Measurements from ENCODE around the gene FUT8. TPM values are rescaled to one million over a fixed set of nuclear protein-coding genes. Genes with fewer than 3 reads are reported as not detected.

The FUT8 gene
- polyA plus RNA-seq, 1 of the 3 experiments (the other 2 are of a cell fraction) = 31.7 TPM

- no peaks in the 10 kb centered on the region for H3K36me3 ChIP-seq (replicated peaks in 1 of 2; ENCODE audit: control insufficient read depth in 1 of 2, insufficient read depth in 2 of 2, low read length in 1 of 2)
- DNase-seq = no peak
- H2AFZ ChIP-seq (ENCODE audit: low read depth) = no peak overlapping the region
- ChIA-PET CTCF (no interaction called here), POLR2A (no interaction called here)
- no peaks in the 10 kb centered on the region for H3K4me1 ChIP-seq (ENCODE audit: control insufficient read depth in 1 of 2, insufficient read depth in 2 of 2, low read depth in 1 of 2, low read length in 1 of 2)
- TF ChIP-seq NRF1 (IDR thresholded peaks at IDR 0.05; ENCODE audit: low read depth, low read length) (no peak), SMC3 (IDR thresholded peaks at IDR 0.05; ENCODE audit: low read depth, low read length) (no peak), RAD21 (IDR thresholded peaks at IDR 0.05; ENCODE audit: low read length) (no peak), SIN3A (IDR thresholded peaks at IDR 0.05; ENCODE audit: borderline replicate concordance, low read depth, low read length) (no peak), FOSL2 (IDR thresholded peaks at IDR 0.05; ENCODE audit: borderline replicate concordance, low read depth) (no peak), ZBTB33 (IDR thresholded peaks at IDR 0.05; ENCODE audit: borderline replicate concordance, low read depth) (no peak), FOXJ3 (CRISPR knock-in tag; IDR thresholded peaks at IDR 0.05) (no peak), CHD2 (IDR thresholded peaks at IDR 0.05; ENCODE audit: low read length, partially characterized antibody) (no peak), TAF1 (IDR thresholded peaks at IDR 0.05; ENCODE audit: borderline replicate concordance, low read depth, low read length) (no peak), RFX5 (IDR thresholded peaks at IDR 0.05; ENCODE audit: low read length) (no peak)
- H3K4me3 ChIP-seq (ENCODE audit: low read depth in 2 of 2, low read length in 1 of 2) = no peak overlapping the region
- peaks cover 6% of the 10 kb centered on the region for H3F3A ChIP-seq (replicated peaks; ENCODE audit: insufficient read depth)
- peaks cover 18% of the 10 kb centered on the region for H4K20me1 ChIP-seq (ENCODE audit: insufficient read depth)
- H3K79me2 ChIP-seq (ENCODE audit: insufficient read depth) = peaks cover 91% of the 10 kb centered on the region
- H3K27me3 ChIP-seq (ENCODE audit: insufficient read depth) = no peaks in the 10 kb centered on the region
- H3K4me2 ChIP-seq = no peak overlapping the region
- H3K27ac ChIP-seq (ENCODE audit: low read depth in 2 of 2, low read length in 1 of 2) = no peak overlapping the region
- 95% methylated on average over 3 of the region's 3 CpGs for WGBS (ENCODE audit: low lambda C conversion rate)
- no peaks in the 10 kb centered on the region for H3K9me3 ChIP-seq
- H3K9me2 ChIP-seq = no peaks in the 10 kb centered on the region
- no peak overlapping the region for H3K9ac ChIP-seq
Observed at GRCh38 chr14:65503771-65504170, 91.2 kb downstream of the FUT8 start.

- Histone ChIP-seq H3K9me3 (no peaks in the 10 kb centered on the region), H3K27me3 (ENCODE audit: insufficient read depth) (no peaks in the 10 kb centered on the region), H3K4me1 (ENCODE audit: control insufficient read depth in 1 of 2, insufficient read depth in 2 of 2, low read depth in 1 of 2, low read length in 1 of 2) (no peaks in the 10 kb centered on the region), H3K9me2 (no peaks in the 10 kb centered on the region), H3K9ac (no peak overlapping the region), H2AFZ (ENCODE audit: low read depth) (no peak overlapping the region), H3K79me2 (ENCODE audit: insufficient read depth) (peaks cover 91% of the 10 kb centered on the region), H3K36me3 (replicated peaks in 1 of 2; ENCODE audit: control insufficient read depth in 1 of 2, insufficient read depth in 2 of 2, low read length in 1 of 2) (no peaks in the 10 kb centered on the region), H3F3A (replicated peaks; ENCODE audit: insufficient read depth) (peaks cover 11% of the 10 kb centered on the region), H3K4me2 (no peak overlapping the region), H3K27ac (ENCODE audit: low read depth in 2 of 2, low read length in 1 of 2) (no peak overlapping the region), H4K20me1 (ENCODE audit: insufficient read depth) (peaks cover 18% of the 10 kb centered on the region), H3K4me3 (ENCODE audit: low read depth in 2 of 2, low read length in 1 of 2) (no peak overlapping the region)
- POLR2A ChIA-PET = no interaction called here
- CTCF ChIA-PET = no interaction called here
- no peak for DNase-seq
- WGBS (ENCODE audit: low lambda C conversion rate) = 97% methylated on average over 6 of the region's 6 CpGs
- TF ChIP-seq TCF12 (IDR thresholded peaks at IDR 0.05) (no peak), FOXJ3 (CRISPR knock-in tag; IDR thresholded peaks at IDR 0.05) (no peak), REST (IDR thresholded peaks at IDR 0.05; ENCODE audit: low read depth, low read length) (no peak), MAX (IDR thresholded peaks at IDR 0.05; ENCODE audit: low read depth) (no peak), ZBTB33 (IDR thresholded peaks at IDR 0.05; ENCODE audit: borderline replicate concordance, low read depth) (no peak), TEAD4 (IDR thresholded peaks at IDR 0.05; ENCODE audit: borderline replicate concordance, insufficient read depth) (no peak), NRF1 (IDR thresholded peaks at IDR 0.05; ENCODE audit: low read depth, low read length) (no peak), TAF1 (IDR thresholded peaks at IDR 0.05; ENCODE audit: borderline replicate concordance, low read depth, low read length) (no peak), ELF1 (IDR thresholded peaks at IDR 0.05) (no peak), EP300 (IDR thresholded peaks at IDR 0.05; ENCODE audit: borderline replicate concordance in 1 of 2, low read depth in 1 of 2, low read length in 1 of 2) (no peak), RAD21 (IDR thresholded peaks at IDR 0.05; ENCODE audit: low read length) (no peak), PBX3 (IDR thresholded peaks at IDR 0.05) (no peak), RCOR1 (IDR thresholded peaks at IDR 0.05; ENCODE audit: low read length) (no peak)
Observed at GRCh38 chr14:65506801-65507200, 94.3 kb downstream of the FUT8 start.
